Subcutaneous adipose tissue (tissue), 4 donors: ENCODE results near the gene TBC1D17. TPM values are rescaled to one million over a fixed set of nuclear protein-coding genes. Genes with fewer than 3 reads are reported as not detected.

ENCODE experiments used
- total RNA-seq, 4 donors: library from RNA; depleted of rRNA; stranded (reverse); fragments of >200 nt; gene quantifications; one replicate each; pipeline ENCODE4 v1.1.0, GENCODE V29; 2016
- TF ChIP-seq, protein P1 (sequence below): fragments of 450-650 bp; IDR thresholded peaks from one replicate; pipeline ENCODE4 v1.5.1; 2016; ENCODE audit warnings: low read depth, mild to moderate bottlenecking, control low read depth, antibody characterized with exemption, moderate library complexity

Gene TBC1D17
- total RNA-seq, 4 donors from 2014 or later: 19.2 to 60.8 (median 29.1) TPM

DNA sequence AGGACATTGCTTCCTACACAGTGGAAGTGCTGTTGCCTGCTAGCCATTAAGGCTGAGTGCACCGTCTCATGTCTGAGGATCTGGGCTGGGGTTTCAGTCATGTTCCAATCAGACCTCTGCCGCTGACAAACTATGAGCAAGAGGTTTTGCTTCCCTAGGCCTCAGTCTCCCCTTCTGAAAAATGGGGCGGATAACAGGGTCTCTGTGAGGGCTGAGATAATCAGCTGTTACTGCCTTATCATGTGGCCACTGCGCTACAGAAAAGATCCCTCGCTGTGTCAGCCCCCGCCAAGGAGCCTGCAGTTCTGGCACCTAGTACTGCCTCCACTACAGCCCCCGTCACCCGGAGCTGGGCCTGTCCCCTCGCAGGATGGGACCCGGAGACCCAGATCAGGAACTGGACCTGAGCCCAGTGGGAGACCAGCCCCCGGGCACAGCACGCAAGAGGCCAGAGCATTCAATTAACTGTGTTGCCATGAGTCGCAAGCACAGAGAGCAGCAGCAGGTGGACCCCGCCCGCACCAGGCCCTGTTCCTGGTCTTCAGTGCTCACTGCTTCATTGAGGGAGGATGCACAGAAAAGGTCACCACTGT is 7.1 kb upstream of the TBC1D17 start:
- TF ChIP-seq, protein P1, sequence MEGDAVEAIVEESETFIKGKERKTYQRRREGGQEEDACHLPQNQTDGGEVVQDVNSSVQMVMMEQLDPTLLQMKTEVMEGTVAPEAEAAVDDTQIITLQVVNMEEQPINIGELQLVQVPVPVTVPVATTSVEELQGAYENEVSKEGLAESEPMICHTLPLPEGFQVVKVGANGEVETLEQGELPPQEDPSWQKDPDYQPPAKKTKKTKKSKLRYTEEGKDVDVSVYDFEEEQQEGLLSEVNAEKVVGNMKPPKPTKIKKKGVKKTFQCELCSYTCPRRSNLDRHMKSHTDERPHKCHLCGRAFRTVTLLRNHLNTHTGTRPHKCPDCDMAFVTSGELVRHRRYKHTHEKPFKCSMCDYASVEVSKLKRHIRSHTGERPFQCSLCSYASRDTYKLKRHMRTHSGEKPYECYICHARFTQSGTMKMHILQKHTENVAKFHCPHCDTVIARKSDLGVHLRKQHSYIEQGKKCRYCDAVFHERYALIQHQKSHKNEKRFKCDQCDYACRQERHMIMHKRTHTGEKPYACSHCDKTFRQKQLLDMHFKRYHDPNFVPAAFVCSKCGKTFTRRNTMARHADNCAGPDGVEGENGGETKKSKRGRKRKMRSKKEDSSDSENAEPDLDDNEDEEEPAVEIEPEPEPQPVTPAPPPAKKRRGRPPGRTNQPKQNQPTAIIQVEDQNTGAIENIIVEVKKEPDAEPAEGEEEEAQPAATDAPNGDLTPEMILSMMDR: no peak

DNA sequence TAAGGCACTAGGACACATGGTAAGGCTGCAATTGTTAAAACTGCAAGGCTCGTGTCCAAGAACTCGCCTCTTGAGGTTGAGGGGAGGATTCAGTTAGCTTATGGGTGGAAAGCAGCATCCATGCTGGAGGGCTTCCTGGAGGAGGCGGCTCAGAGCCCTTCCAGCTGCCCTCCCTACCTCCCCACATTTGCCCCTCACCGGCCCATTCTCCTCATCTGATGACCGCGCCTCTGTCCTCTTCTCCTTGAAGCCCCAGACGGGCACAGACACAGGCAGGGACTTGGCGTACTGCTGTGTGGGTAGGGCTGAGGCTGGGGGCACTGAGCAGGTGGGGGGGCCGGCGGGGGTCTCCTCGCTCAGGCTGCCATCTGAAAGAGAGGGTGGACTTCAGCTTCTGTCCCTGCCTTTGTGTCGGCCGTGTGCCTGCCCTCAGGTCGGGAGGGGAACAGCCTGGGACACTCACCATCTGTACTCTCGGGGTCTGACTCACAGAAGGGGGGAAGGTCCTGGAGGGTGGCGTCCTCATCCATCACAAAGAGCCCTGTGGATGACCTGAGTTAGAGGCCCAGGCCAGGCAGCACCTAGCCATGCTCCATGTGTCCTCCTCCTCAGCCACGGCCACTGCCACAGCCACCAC is 6.0 kb upstream of the TBC1D17 start:
- TF ChIP-seq, protein P1: no peak

DNA sequence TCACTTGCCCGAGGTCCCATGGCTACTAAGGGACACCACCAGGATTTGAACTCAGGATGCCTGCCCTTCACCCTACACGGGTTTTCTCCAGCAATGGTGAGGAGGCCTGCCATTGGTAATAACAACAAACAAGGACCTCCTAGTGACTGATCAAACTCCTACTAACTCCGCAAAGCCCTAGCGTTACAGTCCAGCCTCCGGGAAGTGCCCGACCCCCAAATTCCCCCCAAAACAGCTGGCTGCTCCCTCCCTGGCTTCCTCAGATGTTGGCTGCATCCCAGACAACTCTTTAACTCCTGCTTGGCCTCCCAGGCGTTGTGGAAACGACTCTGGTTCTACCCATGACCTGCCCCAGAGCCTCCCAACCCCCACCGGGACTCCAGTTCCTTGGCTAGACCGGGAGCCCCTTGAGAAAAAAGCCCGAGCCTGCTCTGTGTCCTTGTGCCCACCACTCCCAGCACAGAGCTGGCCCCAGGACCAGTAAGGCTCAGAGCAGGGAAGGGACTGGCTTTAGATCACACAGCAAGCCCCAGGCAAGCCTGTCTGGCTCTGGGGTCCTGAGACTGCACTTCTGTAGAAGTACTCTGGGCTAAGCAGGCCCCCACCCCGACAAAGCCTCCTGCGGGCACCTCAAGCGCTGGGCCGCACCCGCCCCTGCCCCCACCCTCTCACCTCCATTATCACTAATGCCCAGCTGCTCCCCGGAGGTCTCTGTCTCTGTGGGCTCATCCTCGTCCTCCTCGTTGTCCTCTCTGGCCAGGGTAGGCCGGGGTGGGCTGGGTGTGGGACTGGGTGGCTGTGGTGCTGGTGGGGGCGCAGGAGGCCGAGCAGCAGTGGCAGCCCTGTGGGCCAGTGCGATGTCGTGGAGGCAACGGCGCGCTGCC is 5.0 kb upstream of the TBC1D17 start:
- TF ChIP-seq, protein P1: no peak

DNA sequence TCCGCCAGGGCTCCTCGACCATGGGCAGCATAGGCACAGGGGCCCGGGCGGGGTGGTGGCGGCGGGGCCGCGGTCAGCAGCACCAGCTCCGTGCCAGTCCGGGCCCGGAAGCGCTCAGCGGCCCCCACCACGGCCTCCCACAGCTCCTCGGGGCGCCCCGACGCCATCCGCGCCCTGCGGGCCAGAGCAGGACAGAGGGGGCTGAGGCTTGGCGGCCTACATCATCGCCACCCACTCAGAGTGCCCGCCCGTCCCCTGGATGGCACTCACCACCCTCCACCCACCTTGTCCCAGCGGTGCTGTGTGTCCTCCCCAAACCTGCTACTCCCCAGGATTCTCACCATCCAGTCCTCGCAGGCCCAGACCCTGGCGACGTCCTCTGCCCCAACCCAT is 4.4 kb upstream of the TBC1D17 start:
- TF ChIP-seq, protein P1: no peak

DNA sequence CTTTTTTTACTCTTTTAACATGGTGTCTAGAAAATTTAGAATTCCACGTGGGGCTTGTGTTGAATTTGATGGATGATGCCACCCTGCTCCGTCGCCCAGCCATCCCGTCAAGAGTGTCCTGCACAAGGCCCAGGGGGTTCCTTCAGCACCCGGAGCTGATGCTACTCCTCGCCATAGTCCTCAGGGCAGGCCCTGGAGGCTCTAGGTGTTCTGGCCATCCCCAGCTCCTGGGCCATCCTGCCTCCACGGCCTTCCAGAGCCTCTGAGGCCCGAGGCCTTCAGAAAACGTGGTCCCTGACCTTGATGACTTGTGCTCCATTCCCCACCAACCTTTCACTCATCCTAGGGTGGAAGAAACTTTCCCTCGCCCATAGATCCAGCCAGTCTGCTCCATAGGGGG is 3.7 kb upstream of the TBC1D17 start:
- TF ChIP-seq, protein P1: no peak

DNA sequence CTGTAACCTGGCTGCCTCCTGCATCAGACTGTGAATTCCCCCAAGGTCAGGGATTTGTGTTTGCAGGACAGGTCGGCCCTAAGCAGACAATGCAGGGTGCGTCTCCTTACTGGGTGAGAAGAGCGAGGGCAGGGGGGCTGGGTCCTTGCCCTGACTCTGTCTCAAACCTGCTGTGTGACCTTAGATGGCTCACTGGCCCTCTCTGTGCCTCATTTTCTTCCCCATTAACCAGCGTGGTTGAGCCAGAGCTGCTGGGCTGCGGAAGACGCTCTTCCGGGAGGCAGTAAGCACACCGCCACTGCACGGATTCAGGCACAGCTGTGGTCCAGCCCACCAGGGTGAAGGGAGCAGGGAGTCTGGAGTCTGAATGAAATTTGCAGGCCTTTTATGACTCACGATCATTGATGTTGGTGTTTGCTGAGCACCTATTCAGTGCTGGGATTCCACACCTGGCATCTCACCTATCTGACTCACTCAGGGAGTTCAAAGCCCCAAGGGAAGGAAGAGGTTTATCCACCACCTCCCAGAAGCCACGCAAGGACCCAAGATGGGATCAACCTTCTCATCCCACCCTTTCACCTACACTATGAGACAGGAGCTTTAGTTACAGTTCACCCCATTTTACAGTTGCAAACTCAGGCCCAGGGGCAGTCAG is 2.9 kb upstream of the TBC1D17 start:
- TF ChIP-seq, protein P1: no peak

DNA sequence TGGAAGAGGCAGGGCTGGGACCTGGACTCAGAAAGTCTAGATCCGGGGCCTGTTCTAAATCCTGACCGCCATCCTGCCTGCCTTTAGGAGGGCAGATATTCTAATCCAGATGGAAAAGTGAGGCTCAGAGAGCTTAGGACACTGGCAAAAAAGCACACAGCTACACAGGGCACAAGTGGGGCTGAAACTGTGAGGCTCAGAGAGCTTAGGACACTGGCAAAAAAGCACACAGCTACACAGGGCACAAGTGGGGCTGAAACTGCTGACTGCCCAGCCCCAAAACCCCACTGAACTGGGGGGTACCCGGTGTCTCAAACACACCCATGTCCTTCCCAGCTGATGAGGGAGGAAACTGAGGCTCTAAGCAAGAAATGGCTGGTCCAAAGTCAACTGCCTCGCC is 2.3 kb upstream of the TBC1D17 start:
- TF ChIP-seq, protein P1: no peak
